HuH-7.5 (cell line): ENCODE measurements around the gene RASA3.

ENCODE experiments used
- DNase-seq: peaks from one replicate; pipeline ENCODE4 v3.0.0; 2011; ENCODE audit warnings: low spot score

Gene RASA3

DNA sequence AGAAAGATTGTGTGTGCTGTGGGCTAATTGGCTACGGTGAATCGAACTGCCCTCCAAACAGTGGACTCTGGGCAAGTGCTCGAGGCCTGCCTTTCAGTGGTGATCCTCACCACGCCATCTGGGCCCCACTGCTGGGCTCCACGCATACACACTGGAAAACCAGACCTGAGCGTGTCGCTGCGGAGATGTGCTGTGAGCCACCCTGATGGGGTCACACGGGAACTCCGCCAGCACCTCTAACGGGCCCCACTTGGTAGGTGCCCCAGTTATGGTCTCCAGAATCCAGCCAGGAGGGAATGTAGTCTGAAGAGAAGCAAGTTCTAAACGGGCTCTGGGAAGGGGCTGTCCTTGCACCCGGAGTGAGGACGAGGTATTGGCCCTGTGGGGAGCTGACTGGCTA, 197.8 kb downstream of the RASA3 start:
- DNase-seq = no peak

DNA sequence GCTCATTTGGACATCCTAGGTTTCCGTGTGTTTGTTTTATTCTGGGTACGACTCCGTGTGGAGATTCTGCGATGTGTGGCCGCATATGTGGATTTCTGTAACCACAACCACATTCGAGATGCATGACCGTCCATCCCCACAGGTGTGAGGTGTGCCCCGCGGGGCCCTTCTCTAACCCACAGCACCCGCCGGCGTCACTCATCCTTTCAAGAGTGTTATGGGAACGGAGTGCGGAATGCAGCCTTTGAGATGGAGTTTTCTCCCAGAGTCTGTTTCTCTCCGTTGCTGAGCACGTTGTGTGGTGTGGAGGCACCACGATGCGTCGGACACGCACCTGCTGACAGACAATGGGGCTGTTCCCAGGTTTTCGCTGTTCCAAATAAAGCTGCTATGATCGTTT, 198.5 kb downstream of the RASA3 start:
- DNase-seq = no peak

DNA sequence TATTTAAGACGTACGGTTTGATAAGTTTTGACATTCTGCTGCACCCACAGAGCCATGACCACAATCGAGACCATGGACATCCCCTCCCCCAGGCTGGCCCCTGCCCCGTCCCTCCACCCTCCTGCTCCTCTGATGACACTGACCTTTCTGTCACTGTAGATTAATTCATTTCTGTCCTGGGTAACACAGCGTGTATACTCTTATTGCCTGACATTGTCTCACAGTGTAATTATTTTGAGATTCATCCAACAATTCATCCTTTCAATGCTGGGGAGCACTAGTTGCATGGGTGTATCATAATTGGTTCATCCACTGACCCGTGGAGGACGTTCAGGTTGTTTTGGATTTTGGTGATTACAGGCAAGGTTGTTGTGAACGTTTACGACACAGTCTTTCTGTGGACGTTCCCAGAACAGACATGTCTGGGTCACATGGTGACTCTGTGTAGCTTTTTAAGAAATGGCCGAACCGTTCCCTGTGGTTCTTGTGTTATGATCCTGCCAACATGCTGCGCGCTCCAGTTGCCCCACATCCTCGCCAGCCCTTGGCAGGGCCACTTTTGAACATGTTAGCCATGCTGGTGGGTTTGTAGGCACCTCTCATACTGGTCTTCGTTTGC, 200.5 kb downstream of the RASA3 start:
- DNase-seq = no peak

DNA sequence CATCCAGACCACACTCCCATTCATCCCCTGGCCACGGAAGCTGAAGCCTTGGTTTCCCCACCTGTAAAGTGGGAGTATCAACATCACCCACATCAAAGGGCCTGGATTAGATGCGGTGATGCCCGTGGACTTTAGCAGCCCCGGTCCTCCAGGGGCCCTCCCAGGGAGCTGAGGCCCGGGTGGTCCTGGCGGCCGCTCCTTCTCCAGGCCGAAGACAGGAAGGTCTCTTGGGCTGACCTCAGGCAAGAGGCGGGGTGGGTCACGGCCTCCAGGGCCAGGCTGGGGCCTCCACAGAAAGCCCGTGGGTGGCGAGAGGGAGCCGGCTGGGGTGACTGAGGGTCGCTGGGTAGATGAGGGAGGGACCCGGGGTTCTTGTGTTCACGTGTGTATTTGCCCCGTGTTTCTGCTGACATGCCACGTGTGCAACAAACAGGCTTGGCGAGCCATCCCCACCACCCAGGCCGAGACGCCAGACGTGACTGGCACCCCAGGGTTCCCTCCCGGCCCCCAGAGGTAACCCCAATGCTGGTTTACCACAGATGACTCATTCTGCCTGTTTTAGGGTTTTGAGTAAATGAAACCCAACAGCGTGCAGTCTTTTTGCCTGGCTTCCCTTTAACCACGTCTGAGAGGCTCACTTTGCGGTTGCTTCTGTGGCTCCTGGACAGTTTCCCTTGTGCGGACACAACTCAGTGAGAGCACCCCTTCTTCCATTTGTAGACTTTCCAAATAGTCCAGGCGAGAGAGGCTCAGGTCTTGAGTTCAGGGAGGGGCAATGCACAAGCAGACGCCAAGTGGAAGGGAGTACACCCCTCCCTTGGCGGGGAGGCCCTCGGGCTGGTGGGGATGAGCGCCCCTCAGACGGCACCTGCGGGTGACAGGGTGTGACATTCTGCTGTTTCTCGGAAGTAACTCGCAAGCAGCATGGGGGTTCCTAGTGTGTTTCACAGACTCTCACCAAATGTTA, 201.5 kb downstream of the RASA3 start:
- no peak for DNase-seq

DNA sequence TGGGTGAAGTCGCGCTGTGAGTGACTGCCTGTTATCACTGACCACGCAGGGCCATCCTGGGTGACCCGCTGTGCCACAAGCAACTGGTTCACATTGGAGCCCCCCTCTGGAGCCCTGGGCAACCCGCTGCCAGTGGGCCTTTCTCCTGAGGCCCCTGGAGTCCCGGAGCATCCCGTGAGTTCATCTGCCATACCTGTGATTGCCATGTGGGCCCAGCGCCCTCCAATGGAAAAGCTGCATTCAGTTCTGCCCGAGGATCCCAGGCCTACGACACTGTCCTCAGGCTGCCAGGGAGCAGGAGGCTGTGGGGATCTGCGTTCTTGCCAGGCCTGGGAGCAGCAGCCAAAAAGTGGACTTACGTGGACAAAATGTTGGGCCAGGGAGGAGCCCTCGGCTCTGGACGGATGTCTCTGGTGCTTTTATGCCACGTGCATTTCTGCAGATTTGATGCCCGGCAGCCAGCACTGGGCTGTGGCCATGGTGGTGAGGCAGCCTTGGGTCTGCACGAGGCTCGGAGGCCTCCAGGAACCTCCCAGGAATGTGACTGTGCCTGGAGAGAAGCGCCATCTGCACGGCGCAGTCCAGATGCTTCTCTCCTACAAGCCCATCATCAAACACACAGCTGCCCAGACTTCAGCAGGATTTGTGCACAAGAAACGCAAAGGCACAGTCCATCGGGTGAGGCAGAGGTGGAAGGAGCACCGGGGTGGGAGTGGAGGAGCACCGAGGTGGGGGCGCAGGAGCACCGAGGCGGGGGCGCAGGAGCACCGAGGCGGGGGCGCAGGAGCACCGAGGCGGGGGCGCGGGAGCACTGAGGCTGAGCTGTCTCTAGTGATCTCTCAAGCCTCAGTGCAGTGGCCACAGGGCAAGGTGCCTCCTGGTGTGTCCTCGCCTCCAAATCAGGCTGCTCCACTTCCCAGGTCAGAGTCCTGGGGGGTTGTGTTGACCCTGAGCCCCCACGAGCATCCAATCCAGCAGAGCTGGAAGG, 202.5 kb downstream of the RASA3 start:
- DNase-seq = no peak

DNA sequence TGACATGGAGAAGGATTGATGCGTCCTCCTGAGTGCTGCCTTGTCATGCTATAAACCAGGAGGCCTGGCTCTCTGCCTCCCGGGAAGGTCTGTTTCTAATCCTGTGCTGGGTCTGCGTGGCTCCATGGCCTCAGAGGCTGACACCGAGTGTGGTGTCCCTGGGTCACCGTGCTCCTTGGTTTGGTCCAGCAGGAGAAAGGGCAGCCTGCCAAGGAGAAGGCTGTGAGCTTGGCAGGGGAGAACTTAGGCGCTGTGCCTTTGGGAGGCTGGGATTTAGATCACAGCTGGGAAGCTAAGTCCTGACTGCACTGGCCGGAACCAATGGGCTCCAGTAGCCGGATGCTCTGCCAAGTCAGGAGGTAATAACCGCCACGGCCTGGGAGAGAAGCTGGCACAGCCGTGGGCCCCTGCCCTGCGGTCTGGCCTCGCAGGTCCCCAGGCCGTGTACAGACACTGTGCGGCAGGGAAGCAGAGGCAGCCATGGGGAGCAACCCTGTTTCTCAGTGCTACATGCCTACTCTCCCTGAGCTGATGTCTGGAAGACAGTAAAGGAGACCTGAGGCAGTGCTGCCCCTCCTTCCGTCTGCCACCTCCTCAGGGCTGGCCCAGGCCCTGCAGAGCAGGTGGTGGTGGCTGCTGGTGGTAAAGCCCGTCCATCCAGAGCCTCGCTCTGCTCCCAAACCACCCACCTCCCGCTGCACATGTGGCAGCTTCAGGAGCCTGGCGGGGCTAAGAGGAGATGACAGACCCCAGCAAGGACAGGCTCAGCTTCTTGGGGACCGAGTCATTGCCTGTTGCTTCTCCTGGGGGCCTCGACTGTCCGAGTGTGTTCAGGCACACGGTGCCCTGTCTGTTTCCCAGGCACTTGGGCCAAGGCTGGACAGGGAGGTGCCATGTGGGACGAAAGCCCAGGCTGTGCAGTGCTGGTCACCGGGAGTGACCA, 203.5 kb downstream of the RASA3 start:
- DNase-seq = no peak
